ENCODE measurements around the gene ITIH5.

The ITIH5 gene

DNA sequence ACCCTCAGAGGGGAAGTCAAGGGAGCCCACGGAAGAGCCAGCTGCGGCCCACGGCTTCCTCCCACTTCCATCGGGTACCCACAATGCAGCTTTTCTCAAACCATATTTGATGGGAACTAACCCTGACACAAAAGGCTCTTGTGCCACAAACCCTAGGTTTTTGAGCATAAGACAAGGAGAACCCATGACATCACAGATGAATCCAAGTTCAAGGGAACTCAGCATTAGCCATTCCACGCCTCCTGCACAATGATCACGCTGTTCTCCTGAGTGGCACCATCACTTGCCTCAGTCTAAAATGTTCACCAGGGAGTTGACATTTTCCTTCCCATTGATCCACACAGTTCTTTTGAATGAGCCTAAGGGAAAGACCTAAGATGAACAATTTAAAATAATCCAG, 70.4 kb downstream of the ITIH5 start:
- TF ChIP-seq POLR2A (IDR thresholded peaks at IDR 0.05; ENCODE audit: low read length) = no peak
- no peak for TF ChIP-seq GATA1 (IDR thresholded peaks at IDR 0.05; ENCODE audit: low read depth, low read length)

DNA sequence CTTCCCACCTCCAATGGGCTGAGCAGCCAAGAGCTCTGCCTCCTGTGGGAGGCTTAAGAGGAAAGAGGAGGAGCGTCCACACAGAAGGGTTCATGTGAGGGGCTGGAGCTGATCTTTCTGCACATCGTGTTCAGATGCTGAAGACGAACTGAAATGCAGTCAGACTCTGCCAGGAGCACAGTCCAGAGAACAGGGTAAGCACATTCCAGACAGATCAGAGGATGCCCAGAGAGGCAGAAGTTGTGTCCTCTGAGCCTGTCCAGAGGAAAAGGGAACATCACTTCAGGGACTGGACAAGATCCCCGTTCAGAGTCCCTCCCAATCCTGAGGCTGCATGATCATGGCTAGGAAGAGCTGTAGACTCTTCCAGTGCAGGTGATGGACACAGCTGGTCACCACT, 72.9 kb downstream of the ITIH5 start:
- TF ChIP-seq GATA1 (IDR thresholded peaks at IDR 0.05; ENCODE audit: low read depth, low read length) (no peak), POLR2A (IDR thresholded peaks at IDR 0.05; ENCODE audit: low read length) (no peak)

More for the DNA sequence above, 70.4 kb downstream of the ITIH5 start:
- DNase-seq = no peak

DNA sequence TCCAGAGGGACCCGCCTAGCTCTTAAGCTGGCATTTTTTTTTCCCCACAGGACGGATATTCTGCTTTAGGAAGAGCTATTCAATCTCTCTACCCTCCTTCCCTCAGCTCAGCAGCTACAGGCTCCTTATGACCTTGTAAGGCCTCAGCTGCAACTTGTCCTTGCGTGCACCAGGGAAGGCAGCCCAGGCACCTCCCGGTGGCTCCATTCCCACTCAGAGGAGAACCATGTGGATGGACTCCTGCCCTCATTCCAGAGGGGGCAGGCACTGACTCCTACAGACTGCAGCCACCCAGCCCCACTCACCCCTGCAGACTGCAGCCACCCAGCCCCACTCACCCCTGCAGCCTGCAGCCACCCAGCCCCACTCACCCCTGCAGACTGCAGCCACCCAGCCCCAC, 73.7 kb downstream of the ITIH5 start:
- DNase-seq = no peak
- TF ChIP-seq GATA1 (IDR thresholded peaks at IDR 0.05; ENCODE audit: low read depth, low read length) = no peak
- TF ChIP-seq POLR2A (IDR thresholded peaks at IDR 0.05; ENCODE audit: low read length) = no peak

More for the DNA sequence above, 72.9 kb downstream of the ITIH5 start:
- no peak for DNase-seq

DNA sequence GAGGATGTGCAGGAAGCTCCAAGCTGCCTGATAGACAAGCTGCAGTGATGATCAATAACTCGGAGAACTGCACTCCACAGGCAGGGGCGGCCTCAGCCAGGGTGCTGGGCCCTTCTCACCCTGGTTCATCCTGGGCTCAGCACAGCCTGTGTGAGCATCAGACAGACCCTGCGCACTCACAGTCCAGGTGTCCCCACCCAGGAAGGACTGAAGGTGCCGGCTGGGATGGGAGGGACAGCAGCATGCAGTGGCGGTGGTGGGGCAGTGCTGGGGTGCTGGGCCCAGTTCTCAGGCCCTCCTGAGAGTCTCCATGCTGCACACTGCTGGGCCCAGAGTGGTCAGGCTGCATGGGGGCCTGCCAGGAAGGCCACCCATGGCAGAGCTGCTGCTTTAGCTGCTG, 74.1 kb downstream of the ITIH5 start:
- DNase-seq = no peak
- TF ChIP-seq GATA1 (IDR thresholded peaks at IDR 0.05; ENCODE audit: low read depth, low read length) (no peak), POLR2A (IDR thresholded peaks at IDR 0.05; ENCODE audit: low read length) (no peak)

DNA sequence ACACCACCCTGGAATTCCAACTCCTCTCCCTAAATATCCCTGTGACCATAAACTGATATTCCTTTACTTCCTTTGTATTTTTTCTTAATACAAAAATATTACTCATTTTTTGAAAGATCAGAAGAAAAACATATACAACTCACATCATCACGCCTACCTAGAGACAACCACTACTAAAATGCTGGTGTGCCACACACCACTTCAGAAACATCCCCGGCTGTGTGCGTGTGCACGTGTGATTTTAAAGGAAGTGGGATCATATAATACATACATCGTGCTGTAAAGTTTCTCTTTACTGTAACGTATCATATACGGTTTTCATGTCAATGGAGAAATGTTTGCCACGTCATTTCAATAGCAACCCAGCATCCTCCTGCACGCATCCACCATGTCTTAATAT, 76.5 kb downstream of the ITIH5 start:
- TF ChIP-seq POLR2A (IDR thresholded peaks at IDR 0.05; ENCODE audit: low read length) = no peak
- no peak for TF ChIP-seq GATA1 (IDR thresholded peaks at IDR 0.05; ENCODE audit: low read depth, low read length)
- DNase-seq = no peak

DNA sequence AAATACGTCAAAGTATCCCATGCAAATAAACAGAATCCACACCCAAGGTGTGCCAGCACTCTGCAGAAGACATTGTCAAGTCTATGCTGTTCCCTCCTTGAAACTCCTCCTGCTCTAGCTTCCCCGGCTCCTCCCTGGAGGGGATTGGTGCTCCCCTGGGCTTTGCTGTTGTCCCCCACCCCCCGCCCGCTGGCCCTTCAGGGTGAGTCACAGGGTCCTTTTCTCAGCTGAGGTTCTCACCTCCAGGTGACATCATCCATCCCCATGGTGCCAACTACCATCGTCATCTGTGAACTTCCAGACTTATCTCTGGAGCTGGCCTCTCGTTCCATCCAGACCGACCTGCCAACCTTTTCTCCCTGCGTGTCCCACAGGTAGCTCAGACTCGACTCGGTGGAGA, 77.0 kb downstream of the ITIH5 start:
- DNase-seq = no peak
- TF ChIP-seq POLR2A (IDR thresholded peaks at IDR 0.05; ENCODE audit: low read length) (no peak), GATA1 (IDR thresholded peaks at IDR 0.05; ENCODE audit: low read depth, low read length) (no peak)

DNA sequence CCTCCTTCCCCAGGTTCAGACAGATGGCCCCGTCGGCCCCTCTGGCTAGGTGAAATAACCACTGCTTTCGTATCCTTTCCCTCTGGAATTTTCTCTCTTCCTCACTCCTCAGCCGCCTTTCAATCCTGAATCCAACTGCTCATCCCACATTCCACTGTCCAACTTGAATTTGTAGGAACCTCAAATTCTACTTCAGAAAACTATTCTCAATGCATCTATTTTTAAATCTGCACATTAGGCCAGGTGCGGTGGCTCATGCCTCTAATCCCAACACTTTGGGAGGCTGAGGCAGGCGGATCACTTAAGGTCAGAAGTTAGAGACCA, 78.9 kb downstream of the ITIH5 start:
- TF ChIP-seq GATA1 (IDR thresholded peaks at IDR 0.05; ENCODE audit: low read depth, low read length) (no peak), POLR2A (IDR thresholded peaks at IDR 0.05; ENCODE audit: low read length) (no peak)

DNA sequence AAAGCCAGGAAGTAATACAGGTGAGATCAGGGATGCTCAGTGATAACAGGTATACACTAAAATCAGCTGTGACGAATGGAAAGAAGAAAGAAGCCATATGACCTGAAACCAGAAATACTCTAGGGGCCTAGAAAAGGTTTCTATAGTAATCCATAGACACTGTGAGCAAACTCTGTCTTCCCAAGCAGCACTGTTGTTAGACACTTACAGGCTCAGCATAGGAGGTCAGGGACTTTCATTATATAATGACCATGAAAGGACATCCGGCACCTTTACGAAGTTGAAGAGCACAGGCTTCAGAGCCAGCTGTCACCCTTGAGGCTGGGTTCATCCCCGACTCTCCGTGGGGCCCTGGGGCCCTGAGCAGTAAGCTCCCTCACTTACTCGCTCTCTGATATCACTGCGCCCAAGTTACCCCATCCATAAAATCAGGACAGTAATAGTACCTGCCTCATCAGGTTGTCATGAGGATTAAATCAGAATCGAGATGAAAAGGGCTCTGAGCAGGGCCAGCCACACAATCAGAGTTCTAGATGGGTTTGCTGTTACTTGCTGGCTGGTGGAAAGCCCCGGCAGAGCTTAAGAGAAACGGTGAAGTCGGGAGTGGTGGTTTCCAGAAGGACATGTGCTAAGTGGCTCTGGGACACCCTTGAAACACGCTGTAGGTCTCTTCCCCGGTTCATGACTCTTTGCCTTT, 79.5 kb downstream of the ITIH5 start:
- no peak for DNase-seq
- no peak for TF ChIP-seq POLR2A (IDR thresholded peaks at IDR 0.05; ENCODE audit: low read length)
- TF ChIP-seq GATA1 (IDR thresholded peaks at IDR 0.05; ENCODE audit: low read depth, low read length) = no peak

More for the DNA sequence above, 78.9 kb downstream of the ITIH5 start:
- DNase-seq = no peak

DNA sequence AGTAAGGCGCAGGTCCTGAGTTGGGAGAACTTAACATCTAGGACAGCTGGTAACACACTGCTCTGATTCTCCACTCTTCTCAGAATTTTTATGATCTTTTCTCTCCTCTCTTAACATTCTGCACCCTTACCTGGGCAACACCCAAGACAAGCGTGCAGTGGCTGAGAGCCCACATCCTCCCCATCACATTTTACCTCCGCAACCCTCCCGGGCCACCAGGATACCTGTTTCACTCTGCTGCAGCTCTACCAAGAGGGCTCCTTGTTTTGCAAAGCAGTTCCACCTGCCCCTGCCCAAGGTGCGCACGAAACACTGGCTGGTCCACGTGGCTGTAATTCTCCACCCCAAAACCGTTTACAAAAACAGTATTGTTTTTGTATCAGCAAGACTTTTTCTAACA, 81.5 kb downstream of the ITIH5 start:
- no peak for DNase-seq
- no peak for TF ChIP-seq POLR2A (IDR thresholded peaks at IDR 0.05; ENCODE audit: low read length)
- TF ChIP-seq GATA1 (IDR thresholded peaks at IDR 0.05; ENCODE audit: low read depth, low read length) = no peak

DNA sequence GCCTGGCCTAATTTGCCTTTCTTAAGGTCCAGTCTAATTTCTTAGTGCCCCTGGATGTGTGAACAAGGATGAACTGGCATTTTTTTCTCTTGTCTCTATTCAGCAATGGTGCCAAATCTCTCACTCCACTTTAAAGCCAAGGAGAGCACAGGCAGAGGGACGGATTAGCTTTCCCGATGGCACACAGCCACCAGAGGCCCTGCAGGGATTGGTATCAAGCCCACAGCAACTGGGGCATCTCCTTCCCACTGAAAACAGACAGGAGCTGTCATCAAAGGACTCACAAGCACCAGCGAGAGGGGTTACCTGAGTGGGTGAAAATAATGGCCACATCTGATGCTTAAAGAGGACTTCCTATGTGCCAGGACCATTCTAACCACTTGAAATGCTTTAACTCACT, 83.1 kb downstream of the ITIH5 start:
- TF ChIP-seq GATA1 (IDR thresholded peaks at IDR 0.05; ENCODE audit: low read depth, low read length) = no peak
- TF ChIP-seq POLR2A (IDR thresholded peaks at IDR 0.05; ENCODE audit: low read length) = no peak
- DNase-seq = no peak

DNA sequence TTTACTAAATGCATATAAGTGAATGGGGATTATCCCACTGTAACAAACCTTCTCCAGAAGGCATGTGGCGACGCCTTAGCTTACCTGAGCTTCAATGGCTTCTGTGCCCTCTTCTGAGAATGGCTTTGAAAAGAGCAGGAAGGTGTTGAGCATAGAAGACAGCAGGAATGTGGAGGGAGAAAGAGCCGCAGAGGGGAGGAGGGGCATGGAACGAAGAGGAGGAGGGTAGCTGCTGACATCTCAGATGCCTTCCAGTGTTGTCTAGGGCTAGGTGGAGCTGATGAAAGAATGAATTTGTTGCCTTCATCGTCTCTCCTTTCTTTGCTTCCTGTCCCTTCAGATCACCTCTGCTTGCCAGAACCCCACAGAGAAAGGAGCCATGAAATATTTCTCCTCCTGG, 86.2 kb downstream of the ITIH5 start:
- no peak for TF ChIP-seq GATA1 (IDR thresholded peaks at IDR 0.05; ENCODE audit: low read depth, low read length)
- TF ChIP-seq POLR2A (IDR thresholded peaks at IDR 0.05; ENCODE audit: low read length) = no peak
- no peak for DNase-seq

DNA sequence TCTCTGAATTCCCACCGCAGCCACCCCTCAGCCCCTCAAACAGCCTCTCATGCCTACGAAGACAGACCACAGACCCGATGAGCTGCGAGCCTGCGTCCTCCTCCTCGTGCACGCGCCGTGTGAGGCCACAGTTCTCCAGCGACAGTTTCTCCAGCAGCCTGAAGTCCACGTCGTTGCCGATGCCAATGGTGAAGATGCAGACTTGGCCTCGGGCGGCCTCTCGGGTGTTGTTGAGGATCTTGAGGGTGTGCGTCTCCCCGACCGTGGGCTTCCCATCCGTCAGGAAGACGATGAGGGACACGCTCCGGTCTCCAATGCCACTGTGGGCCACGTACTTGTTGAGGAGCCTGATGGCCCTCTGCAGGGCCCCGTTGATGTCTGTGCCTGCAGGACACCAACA, 87.1 kb downstream of the ITIH5 start:
- no peak for DNase-seq
- no peak for TF ChIP-seq POLR2A (IDR thresholded peaks at IDR 0.05; ENCODE audit: low read length)
- no peak for TF ChIP-seq GATA1 (IDR thresholded peaks at IDR 0.05; ENCODE audit: low read depth, low read length)

DNA sequence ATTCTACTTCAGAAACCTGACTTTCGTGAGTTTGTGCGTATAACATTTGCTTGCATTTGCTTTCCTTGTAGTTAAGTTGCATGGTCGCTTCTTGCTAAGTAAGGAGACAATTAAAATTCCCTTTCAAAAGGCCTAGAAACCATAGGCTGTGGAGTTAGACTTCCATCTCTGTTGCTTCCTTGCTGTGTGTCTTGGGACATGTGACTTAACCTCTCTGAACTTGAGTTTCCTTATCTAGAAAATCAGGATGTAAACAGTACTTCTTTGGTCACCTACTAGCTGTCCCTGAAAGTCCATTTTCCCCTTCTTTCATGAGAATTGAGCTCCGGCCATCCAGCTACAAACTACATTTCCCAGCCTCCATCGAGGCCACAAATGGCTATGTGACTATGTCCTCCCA, 89.2 kb downstream of the ITIH5 start:
- TF ChIP-seq POLR2A (IDR thresholded peaks at IDR 0.05; ENCODE audit: low read length) = no peak
- no peak for TF ChIP-seq GATA1 (IDR thresholded peaks at IDR 0.05; ENCODE audit: low read depth, low read length)
- DNase-seq = no peak

DNA sequence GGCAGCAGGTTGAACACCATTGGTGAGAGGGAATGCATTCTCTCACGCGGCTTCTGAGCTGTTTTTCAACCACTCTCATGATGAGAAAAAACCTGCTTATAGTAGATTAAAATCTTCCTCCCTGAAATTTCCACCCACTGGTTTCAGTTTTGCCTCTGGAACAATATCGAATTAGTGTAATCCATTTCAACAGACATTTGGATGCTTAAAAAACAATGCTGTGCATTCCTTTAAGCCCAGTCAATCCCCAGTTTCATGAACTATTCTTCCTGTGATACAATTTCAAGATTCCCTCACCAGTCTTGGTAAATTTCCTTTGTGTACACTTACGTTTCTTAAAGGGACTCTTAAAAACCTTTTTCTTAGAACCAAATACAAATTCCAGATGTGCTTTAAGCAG, 89.6 kb downstream of the ITIH5 start:
- no peak for TF ChIP-seq POLR2A (IDR thresholded peaks at IDR 0.05; ENCODE audit: low read length)
- no peak for TF ChIP-seq GATA1 (IDR thresholded peaks at IDR 0.05; ENCODE audit: low read depth, low read length)
- no peak for DNase-seq

DNA sequence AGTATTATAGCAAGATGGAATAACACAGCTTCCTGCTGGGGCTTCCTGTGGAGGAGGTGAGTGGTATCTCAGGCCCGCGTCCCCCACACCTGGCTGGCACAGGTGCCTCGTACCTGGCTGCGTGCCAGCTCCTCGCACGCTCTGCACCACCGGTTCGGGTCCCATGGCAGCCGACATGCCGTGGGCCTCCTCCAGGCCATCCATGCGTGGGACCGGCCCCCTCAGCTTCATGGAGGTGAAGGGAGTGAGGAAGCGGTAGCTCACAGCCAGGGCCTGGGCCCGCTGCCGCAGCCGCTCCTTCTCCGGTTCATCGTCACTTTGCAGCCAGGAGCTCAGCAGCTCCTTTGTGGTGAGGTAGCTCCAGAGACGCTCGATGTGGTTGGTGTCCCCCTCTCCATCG, 90.4 kb downstream of the ITIH5 start:
- TF ChIP-seq GATA1 (IDR thresholded peaks at IDR 0.05; ENCODE audit: low read depth, low read length) (no peak), POLR2A (IDR thresholded peaks at IDR 0.05; ENCODE audit: low read length) (no peak)
- DNase-seq = no peak

DNA sequence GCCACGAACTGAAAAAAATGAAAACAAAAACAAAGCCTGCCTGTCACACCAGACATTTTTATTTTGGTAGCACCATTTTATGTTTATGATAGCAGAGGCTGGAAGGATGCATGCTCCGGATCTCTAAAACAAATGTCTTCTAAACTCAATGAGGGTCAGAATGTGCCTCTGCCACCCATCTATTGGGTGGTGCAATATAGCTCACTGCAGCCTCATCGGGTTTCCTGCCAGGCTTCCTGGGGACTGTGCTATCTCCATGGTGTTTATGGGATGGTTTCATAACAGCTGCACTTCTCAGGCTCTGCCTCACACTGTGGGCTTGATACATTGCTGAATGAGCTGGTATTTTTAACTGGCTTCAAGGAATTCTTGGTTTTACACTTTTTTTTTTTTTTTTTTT, 94.4 kb downstream of the ITIH5 start:
- no peak for DNase-seq

More for the DNA sequence above, 94.4 kb downstream of the ITIH5 start:
- TF ChIP-seq GATA1 (IDR thresholded peaks at IDR 0.05; ENCODE audit: low read depth, low read length) = no peak
- TF ChIP-seq POLR2A (IDR thresholded peaks at IDR 0.05; ENCODE audit: low read length) = no peak
